GM19455 (cell line): ENCODE measurements around the gene HERC2.

Experiments
- ATAC-seq: cut with Tn5 transposase; IDR thresholded peaks from one replicate; pipeline ENCODE4 v1.9.1; 2021; ENCODE audit not compliant: unreplicated experiment

HERC2 gene

DNA sequence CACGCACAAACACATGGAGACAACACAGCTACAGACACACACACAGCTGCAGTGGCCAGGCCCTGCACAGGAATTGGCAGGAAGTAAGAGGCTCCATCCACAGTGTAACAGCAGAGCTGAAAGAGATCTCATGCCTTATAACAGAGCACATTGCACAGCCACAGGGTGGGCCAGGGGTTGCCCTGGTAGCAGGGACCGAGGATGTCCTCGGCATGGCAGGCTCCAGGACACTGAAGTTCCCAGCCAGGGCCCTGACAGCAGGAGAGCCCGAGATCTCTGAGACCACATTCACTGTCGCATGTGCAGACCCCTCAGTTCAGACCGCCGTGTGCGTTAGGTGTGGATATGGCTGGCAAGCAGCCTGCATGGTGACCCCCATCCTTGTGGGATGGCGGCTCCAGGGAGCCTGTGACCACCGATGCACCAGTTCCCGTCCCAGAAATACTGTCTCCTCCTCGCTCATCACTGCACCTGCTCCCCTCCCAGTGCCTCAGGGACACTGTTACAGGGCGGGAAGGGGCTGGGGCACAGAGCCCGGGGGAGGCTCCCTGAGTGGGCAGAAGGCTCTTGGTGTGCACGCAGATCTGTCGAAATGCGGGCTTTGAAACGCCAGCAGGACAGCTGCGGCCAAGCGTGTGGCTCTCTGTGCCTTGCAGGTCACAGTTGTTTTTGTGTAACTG is 221.3 kb downstream of the HERC2 start:
- ATAC-seq: no peak

DNA sequence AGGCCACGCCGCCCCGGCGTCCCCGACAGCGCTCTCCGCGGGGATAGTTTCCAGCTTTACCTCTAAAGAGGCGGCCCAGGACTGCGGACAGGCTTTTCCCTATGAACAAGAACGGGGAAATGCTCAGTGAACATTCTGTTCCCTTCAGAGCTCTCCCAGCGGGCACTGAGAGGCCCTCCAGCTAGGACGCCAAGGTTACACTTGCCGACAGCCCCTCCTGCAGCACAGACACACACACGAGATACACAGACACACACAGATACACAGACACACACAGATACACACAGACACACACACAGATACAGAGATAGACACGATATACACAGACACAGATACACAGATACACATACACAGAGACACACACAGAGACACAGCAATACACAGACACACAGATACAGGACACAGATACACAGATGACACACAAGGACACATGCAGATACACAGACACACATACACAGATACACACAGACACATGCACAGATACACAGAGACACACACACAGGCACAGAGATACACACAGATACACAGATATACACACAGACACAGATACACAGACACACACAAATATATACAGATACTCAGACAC is 222.3 kb downstream of the HERC2 start:
- ATAC-seq: no peak

DNA sequence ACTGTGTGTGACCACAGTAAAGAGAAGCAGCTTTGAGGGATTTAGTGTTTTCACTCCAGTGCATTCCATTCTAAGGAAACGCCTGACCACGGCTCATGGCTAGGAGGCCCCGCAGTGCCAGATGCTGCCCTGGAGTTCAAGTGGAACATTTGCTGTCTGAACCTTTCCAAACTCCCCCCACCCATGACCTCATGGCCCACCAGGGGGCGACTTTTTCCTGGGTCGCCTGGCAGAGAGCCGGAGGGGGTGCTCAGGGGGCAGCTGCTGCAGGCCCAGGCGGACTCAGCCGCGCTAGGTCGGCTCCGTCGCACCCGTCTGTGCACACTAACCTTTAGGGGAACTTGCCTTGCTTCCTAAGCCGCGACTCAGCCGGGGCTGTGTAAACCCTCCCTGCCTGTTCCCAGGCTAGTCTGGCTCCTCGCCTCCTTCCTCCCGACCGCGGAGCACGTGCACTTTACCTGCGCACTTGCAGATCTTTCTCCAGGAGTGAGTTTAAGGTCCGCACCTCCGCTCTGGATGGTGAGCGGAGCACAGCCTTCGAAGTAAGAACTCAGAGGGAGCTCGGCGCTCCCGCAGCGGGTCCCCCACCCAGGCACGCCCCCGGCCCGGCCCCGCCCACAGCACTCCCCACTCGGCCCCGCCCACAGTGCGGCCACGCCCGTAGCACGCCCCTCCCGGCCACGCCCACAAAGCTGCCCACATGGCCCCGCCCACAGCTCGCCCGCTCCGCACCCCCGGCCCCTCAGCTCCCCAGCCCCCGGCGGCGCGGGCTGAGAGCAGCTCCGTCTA is 223.0 kb downstream of the HERC2 start, which contains the start of gene OCA2:
Gene OCA2 (minus strand): TSS at position 550 of the 789 bp plus-strand sequence. CDS start 17,441 bp downstream, outside the sequence.
- no peak for ATAC-seq

DNA sequence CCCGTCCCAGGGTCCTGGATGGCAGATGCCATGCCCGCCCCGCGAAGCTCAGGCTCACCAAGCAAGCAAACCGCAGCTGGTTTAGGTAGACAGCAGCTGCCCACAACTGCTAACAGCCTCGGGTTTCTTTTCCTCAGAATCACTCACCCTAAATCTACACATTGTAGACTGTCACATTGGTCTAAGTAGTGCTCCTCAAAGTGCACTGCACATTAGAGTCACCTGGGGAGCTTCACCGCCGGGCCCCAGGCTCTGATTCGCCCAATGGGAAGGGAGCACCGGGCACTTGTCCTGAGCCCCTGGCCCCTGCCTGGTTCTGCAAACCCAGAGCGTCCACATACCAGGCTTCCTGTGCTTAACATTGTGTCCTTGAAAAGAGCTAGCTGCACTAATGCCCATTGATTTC is 223.6 kb downstream of the HERC2 start:
- ATAC-seq: no peak

DNA sequence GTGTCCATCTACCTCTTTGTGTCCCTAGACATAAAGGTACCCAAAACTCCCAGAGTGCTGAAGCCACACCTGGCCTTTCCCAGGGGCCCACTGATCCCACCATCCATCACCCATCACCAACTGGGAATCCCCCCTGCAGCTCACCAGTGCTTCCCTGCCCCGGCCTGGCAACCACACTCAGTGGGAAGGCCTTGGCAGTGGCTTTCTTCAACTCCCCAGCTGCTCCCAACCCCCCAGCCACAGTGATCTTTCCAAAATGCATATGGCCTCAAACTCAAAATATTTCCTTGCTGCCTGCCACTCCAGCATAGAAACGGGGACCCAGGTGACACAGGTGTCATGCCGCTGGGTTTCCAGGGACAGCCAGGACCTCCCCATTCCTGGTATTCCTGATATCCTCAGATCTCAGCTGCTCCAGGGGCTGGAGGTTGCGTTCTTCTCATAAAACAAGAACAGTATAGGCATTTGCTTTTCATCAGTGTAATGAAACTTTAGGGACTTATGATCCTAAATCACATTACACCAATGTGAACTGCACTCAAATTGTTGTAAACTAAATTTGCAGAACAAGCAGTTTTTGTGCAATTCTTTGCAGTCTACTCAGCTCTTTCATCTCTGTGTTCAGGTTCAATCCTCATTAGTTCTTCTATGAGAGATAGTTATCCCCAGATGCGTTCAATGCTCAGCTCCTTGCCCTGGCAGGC is 224.2 kb downstream of the HERC2 start:
- no peak for ATAC-seq

DNA sequence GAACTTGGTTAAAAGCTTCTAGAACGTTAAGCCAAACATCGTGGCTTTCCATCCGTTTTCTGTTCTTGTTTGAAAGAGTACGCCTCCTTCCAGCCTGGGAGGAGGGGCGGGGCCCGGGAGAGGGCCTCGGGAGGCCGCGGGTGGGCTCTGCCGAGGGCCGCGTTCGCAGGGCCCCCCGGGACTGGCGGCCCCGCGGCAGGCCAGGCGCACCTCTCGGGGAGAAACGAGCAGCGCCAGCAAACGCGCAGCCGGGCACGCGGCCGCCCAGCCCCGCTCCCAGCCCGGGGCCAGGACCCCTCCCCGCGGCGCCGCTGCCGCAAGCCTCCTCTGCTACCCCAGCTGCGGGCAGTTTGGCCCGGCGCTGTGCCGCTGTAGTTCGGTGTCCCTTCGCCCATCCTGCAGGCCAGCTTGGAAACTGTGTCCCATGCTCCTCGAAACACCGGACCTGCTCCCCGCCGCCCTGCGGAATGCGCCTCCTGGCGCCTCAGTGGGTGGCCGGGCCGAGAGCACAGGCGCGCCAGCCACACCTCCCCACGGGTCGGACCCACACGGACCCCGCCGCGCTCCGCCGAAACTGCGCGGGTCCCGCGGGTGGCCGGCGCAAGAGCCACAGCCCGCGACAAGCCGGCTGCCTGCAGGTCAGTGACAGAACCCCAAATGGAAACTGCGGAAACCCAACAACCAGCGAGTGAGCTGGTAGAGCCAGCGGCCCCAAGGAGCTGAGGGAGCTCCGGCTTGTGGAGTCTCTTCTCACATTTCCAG is 225.1 kb downstream of the HERC2 start:
- peak; percentile 7 for ATAC-seq

DNA sequence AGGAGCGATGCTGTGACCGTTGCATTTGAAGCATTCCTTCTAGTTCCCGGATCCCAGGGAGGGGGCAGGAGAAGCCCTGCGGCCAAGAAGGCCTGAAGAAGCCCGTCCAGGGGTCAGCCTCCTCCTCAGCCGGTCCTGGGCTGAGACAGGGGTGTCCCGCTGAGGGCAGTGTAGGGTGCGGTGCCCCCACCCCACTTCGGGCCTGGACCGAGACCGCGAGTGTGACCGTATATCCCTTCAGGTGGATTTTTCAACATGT is 225.6 kb downstream of the HERC2 start:
- no peak for ATAC-seq

DNA sequence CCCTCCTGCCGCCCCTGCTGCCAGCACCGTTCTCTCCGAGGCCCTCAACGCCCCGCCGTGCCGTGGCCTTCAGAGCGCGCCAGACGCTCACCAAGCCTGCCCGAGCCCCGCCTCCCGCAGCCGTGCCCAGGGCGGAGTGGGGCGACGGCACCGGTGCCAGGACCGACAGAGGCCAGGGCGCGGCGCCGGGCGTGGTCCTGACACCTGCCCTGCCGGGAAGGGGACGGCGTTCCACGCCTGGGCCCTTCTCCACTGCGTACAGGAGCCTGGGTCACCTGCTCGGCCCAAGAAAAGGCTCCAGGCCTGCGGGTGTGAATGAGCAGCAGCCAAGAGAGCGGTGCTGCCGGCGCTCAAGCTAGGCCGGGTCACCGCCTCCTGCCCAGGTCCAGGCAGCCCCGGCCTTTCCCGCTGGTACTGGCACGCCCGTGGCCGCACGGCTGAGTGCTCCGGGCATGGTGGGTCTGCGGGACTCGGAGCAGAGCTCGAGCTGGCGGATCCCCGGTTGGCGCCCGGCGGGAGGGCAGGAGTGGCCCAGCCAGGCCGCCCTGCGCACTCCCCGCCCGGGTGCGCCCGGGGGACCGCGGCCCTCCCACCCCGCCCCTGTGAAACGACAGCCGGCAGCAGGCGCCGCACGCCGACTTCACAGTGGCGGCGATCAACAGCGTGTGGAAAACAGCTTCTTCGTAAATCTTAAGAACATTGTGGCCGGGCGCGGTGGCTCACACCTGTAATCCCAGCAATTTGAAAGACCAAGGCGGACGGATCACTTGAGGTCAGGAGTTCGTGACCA is 227.1 kb downstream of the HERC2 start:
- ATAC-seq: no peak

DNA sequence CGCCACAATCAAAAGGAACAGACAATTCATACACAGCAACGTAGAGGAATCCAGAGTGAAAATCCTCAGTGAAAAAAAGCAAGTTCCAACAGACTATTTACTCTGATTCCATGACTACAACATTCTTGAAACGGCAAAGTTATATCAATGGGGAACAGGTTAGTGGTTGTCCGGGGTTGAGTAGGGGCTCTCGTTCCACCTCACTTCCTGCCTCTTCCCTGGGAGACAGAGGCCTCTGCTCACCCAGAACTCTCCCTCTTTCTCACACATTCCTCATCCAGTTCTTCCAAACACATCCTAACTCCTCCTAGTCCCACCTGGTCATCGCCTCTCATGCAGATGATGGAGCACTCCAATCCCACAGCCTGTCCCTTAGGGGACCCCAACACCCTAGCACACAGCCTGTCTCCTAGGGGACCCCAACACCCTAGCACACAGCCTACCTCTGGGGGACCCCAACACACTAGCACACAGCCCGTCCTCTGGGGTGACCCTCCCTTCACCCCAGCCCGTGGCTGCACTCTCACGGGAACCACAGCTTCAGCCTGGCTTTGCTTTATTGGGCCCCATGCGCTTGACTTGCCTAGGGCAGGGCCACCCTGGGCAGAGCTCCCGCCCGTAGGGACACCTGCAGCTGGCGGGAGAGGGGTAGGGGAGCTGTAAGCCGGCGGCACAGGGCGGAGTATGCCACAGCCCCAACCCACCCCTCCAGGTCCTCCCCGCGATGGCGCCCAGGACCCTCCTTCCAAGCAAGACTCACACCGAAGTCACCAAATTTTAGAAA is 228.0 kb downstream of the HERC2 start:
- ATAC-seq: no peak

DNA sequence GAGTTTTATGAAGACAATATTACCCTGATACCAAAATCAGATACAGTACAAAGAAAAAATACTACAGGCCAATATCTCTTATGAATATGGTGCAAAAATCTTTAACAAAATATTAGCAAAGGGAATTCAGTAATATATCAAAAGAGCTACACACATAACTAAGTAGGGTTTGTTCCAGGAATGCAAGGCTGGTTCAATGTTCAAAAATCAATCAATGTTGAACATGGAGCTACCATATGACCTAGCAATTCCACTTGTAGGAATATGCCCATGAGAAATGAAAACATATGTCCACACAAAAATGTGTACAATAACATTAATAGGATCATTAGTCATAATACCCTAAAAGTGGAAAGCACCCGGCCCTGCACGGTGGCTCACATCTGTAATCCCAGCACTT is 230.7 kb downstream of the HERC2 start:
- ATAC-seq: no peak

DNA sequence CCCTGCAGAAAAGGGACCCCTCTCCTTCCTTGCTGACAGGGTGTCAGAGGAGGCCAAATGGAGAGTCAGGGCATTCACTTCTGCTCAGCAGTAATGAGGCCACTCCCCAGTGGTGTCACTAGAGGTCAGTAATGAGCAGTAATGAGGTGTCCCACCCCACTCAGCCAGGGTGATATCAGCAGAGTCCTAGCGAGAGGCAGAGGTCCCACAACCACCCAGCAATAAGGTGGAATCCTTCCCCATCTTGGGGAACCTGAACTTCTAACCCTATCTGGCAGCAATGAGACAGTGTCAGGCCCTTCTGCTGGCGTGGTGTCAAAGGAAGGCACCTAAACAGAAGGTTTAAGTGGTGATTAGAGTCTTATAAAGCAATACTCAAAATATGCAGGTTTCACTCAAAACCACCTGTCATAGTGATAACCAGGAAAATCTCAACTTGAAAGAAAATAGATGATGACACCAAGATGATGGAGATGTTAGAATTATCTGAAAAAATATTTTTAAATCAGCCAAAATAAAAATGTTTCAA is 235.7 kb downstream of the HERC2 start:
- peak; percentile 69 for ATAC-seq

DNA sequence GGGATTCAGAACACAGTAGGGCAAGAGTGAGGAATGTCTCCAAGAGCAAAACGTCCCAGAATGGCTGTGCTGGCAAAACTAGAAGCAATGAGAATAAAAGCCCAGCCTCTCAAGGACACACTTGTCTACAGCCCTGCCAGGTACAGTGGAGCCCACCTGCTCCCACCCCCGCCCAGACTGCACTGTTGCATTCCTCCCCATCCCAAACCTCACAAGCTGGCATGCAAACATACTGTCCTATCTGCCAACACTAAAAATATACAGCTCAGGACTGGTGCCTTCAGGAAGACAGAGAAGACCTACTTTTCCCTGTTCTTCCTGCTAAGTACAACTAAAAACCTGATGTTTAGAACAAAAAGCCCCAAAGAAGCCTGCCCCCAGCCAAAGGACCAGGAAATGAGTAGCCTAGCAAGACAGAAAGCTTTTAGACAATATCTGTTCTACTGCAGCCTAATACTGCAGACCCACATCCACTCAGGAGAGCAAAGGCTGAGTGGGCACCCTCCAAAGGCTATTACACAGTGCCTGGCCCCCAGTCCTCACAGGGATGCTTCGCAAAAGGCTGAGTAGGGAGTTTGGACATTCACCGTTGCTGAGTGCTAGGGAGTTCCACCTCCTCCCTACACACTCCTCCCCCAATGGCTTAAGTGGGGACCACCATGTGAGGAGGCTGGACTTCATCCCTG is 236.3 kb downstream of the HERC2 start:
- ATAC-seq: no peak

DNA sequence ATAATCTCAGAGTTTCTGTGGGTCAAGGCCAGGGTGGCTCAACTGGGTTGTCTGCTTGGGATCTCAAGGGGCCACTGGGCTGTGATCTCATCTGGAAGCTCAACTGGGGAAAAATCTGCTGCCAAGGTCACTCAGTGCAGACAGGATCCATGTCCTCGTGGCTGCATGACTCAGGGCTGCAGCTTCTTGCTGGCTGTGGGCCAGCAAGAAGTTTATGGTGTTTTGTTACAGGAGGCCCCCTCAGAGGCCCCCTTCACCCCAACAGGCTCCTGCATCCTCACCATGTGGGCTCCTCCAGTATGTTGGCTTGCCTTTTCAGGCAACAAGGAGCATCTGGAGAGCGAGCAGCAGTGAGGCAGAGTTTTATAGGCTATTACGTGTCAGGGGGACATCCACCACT is 237.4 kb downstream of the HERC2 start:
- ATAC-seq: no peak

DNA sequence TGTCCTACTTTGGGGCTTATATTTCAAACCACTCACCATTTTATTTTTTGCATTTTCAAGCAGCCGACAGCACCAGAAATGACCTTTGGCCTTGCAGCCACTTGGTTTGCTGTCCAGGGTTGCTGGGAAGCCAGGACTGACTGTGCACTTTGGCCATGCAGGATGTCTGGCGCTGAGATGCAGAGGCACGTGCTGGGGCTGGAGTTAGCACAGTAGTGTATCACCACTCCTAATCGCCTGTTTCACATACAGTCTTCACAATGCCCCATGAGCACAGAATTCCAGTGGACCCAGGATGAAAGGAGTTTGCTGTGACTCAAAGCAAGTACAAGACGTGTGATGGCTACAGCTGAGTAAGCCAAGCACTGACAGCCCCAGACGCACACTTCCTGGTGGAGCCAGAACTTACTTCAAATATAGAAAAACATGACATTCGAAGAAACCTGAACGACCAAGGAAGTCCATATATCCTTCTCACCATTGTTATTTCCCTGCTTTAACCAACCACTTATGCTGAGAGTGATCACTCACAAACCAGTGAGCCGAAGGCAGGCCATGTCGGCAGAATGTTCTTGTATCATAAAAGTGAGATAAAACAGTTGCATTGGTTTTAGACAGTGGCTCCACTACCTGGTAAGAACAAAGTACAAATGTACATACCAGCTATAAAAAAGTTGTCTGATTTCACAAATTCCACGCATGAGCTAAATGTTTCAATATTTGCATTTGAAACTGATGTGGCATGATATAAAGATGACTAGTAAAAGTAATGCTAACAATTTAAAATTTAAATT is 238.9 kb downstream of the HERC2 start:
- no peak for ATAC-seq

DNA sequence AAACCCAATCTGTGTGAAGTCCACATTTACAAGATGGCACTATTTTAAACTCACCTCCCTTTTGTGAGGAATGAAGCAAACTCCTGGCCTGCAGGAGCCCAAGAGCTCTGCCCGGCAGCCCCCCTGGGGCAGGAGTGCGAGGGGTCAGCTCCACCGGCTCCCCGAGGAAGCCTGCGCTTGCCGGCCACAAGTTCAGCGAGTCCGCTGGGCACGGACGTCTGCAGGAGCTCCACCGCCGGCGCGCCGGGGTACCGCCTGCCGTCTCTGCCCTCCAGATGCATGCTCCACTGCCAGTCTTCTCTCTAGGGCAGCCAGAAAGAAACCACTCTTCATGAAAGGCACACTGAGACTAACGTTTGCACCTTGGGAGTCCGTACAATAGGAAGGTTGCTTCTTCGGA is 240.4 kb downstream of the HERC2 start:
- no peak for ATAC-seq

DNA sequence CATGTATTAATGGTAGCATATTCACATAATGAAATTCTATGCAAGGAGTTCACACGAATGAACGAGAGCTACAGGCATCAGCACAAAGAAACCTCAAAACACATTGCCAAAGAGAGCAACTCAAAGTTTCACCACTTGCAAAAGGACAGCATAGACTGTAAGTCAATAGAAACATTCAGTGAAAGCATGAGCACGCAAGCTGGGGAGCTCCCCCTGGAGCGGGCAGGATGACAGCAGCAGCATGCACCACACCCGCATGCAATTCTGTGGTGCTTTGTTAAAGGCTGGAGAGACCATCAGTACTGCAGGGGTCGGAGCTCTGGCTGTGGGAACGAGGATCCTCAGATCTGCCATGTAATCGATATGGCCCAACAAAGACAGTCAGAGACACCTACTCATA is 241.6 kb downstream of the HERC2 start:
- ATAC-seq: no peak

DNA sequence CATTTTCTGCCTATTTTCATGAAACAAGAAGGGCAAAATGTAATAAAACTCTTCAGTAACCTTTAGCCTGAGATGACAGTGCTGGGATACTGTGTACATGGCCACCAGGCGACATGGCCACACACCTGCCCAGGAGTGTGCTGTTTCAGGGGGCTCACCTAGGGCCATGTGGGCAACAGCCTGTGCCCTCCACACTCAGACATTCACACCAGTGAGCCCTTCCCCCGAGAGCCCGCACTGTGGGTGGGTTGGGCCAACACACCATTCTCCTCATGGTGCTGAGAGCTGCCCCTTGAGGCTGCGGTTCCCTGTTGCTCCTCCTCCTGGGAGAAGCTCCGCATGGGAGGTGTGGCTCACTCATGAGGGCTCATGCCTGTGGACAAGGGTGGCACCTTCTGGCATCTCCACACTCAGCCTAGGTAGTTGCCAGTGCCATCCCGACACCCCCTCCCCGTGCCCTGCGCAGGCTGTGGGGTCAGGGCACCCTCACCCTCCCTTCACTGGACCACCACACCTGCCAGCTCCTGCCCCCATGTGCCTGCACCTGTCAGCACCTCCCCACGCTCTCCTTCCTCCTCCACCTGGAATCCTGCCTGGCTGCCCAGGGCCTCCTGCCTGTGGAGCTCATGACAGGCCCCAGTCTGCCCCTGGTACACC is 242.5 kb downstream of the HERC2 start:
- no peak for ATAC-seq
